Activated CD4-positive, alpha-beta memory T cell treated with anti-CD3 and anti-CD28 coated beads for 36 hours (primary cell): ENCODE results near the gene KRTAP4-11. TPM values are rescaled to one million over a fixed set of nuclear protein-coding genes. Genes with fewer than 3 reads are reported as not detected.

ENCODE experiments used
- CTCF ChIA-PET: fragments of 350-600 bp; sonication (Branson Sonifier 250); formaldehyde crosslinking; loops from one replicate; lab custom pipeline; 2021; ENCODE audit warnings: antibody characterized with exemption, inconsistent platforms; lab: Charles Lee
- POLR2A ChIA-PET: fragments of 350-600 bp; sonication (Branson Sonifier 250); formaldehyde crosslinking; loops from one replicate; lab custom pipeline; 2021; ENCODE audit warnings: antibody characterized with exemption; lab: Charles Lee
- DNase-seq: peaks from one replicate; pipeline ENCODE4 v3.0.0-alpha.2; 2020
- H3K27ac Mint-ChIP-seq: one replicate; pipeline ENCODE4 v1.8.0; 2021; ENCODE audit warnings: mixed read lengths
- H3K27me3 Mint-ChIP-seq: one replicate; pipeline ENCODE4 v1.8.0; 2021; ENCODE audit warnings: mixed read lengths
- H3K36me3 Mint-ChIP-seq: one replicate; pipeline ENCODE4 v1.8.0; 2021; ENCODE audit warnings: mixed read lengths
- H3K4me1 Mint-ChIP-seq: one replicate; pipeline ENCODE4 v1.8.0; 2021; ENCODE audit warnings: low read depth, mixed read lengths
- H3K4me3 Mint-ChIP-seq: one replicate; pipeline ENCODE4 v1.8.0; 2021; ENCODE audit warnings: mild to moderate bottlenecking, mixed read lengths
- H3K9me3 Mint-ChIP-seq: one replicate; pipeline ENCODE4 v1.8.0; 2021; ENCODE audit warnings: mixed read lengths
- intact Hi-C: fragments of 100-400 bp; cut with micrococcal nuclease; formaldehyde crosslinking; loops from one replicate; pipeline ENCODE4 v1.15.1; 2023
- total RNA-seq, 2 experiments: library from RNA; stranded (reverse); gene quantifications; one replicate each; pipeline ENCODE4 v1.2.3, GENCODE V29; 2021

KRTAP4-11 gene
- total RNA-seq, 2 experiments from 2014 or later = not detected

DNA sequence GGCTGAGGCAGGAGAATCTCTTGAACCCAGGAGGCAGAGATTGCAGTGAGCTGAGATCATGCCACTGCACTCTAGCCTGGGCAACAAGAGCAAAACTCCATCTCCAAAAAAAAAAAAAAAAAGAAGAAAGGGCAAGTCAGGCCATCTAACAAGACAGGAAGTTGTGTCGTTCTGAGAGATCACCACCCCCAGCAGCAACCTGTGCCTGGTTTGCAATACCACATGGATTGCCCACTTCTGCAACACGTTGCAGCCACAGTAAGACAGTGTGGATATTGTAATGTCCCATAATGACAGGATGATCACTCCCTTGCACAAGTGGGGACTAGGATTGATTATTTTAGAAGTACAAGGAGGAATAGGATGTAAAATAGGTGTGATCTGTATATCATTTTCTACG lies 49.1 kb downstream of the KRTAP4-11 start:
- POLR2A ChIA-PET = no interaction called here
- no peaks in the 10 kb centered on the region for H3K9me3 Mint-ChIP-seq
- H3K27ac Mint-ChIP-seq = no peak overlapping the region
- CTCF ChIA-PET = no interaction called here
- H3K27me3 Mint-ChIP-seq = peaks cover 4% of the 10 kb centered on the region
- no peaks in the 10 kb centered on the region for H3K36me3 Mint-ChIP-seq
- no peak overlapping the region for H3K4me3 Mint-ChIP-seq
- H3K4me1 Mint-ChIP-seq = no peaks in the 10 kb centered on the region
- intact Hi-C loops = no loop called here
- no peak for DNase-seq

DNA sequence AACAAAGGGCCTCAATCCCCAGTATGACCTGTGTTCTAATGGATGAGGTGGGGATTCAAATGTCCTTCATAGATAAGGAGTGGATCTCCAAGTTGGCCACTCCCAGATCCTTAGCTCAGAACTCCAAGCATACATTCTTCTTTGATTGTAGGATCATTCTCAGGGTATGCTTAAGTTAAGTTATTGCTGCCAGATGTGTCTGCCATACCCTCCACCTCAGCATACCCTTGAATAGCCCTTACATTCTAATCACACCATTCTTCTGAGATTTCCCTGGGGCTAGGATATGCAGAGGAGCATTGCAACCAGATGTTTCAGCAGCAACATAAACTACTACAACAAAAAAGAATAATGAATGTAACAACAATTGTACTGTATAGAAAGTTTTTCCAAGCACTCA lies 50.9 kb downstream of the KRTAP4-11 start:
- Mint-ChIP-seq H3K9me3 (no peaks in the 10 kb centered on the region), H3K4me3 (no peak overlapping the region), H3K27ac (no peak overlapping the region), H3K4me1 (no peaks in the 10 kb centered on the region), H3K36me3 (no peaks in the 10 kb centered on the region), H3K27me3 (no peaks in the 10 kb centered on the region)
- no peak for DNase-seq
- CTCF ChIA-PET = no interaction called here
- POLR2A ChIA-PET = no interaction called here
- intact Hi-C loops = no loop called here

Other genes starting within 250 kb of the KRTAP4-11 start
- gene KRT20, start 233.1 kb downstream of the KRTAP4-11 start, total RNA-seq = not detected
- gene KRT23, start 180.7 kb downstream of the KRTAP4-11 start, total RNA-seq = not detected
- gene KRT39, start 151.4 kb downstream of the KRTAP4-11 start, total RNA-seq = not detected
- gene KRT40, start 134.0 kb downstream of the KRTAP4-11 start, total RNA-seq = not detected
- not detected for gene KRTAP3-3, start 124.2 kb downstream of the KRTAP4-11 start, total RNA-seq
- gene KRTAP3-2, start 118.5 kb downstream of the KRTAP4-11 start, total RNA-seq = not detected
- not detected for gene KRTAP3-1, start 109.2 kb downstream of the KRTAP4-11 start, total RNA-seq
- gene KRTAP1-5, start 91.2 kb downstream of the KRTAP4-11 start, total RNA-seq = not detected
- gene KRTAP1-4, start 88.2 kb downstream of the KRTAP4-11 start, total RNA-seq = not detected
- not detected for gene KRTAP1-3, start 83.5 kb downstream of the KRTAP4-11 start, total RNA-seq
- gene KRTAP1-1, start 76.9 kb downstream of the KRTAP4-11 start, total RNA-seq = not detected
- not detected for gene KRTAP2-1, start 71.1 kb downstream of the KRTAP4-11 start, total RNA-seq
- gene KRTAP2-2, start 63.1 kb downstream of the KRTAP4-11 start, total RNA-seq = not detected
- gene KRTAP2-3, start 58.3 kb downstream of the KRTAP4-11 start, total RNA-seq = not detected
- gene KRTAP2-4, start 52.5 kb downstream of the KRTAP4-11 start, total RNA-seq = not detected
- gene KRTAP4-7, start 34.2 kb downstream of the KRTAP4-11 start, total RNA-seq = not detected
- gene KRTAP4-8, start 20.2 kb downstream of the KRTAP4-11 start, total RNA-seq = not detected
- gene KRTAP4-16, start 16.2 kb downstream of the KRTAP4-11 start, total RNA-seq = not detected
- not detected for gene KRTAP4-9, start 13.0 kb downstream of the KRTAP4-11 start, total RNA-seq
- not detected for gene KRTAP4-12, start 5.8 kb upstream of the KRTAP4-11 start, total RNA-seq
- not detected for gene KRTAP4-6, start 22.2 kb upstream of the KRTAP4-11 start, total RNA-seq
- gene KRTAP4-5, start 31.5 kb upstream of the KRTAP4-11 start, total RNA-seq = not detected
- gene KRTAP4-4, start 42.4 kb upstream of the KRTAP4-11 start, total RNA-seq = not detected
- gene KRTAP4-3, start 49.8 kb upstream of the KRTAP4-11 start, total RNA-seq = not detected
- gene KRTAP4-2, start 59.8 kb upstream of the KRTAP4-11 start, total RNA-seq = not detected
- gene KRTAP4-1, start 66.5 kb upstream of the KRTAP4-11 start, total RNA-seq = not detected
- gene KRTAP9-1, start 71.5 kb upstream of the KRTAP4-11 start, total RNA-seq = not detected
- not detected for gene KRTAP9-2, start 108.3 kb upstream of the KRTAP4-11 start, total RNA-seq
- not detected for gene KRTAP9-3, start 114.1 kb upstream of the KRTAP4-11 start, total RNA-seq
- gene KRTAP9-8, start 119.6 kb upstream of the KRTAP4-11 start, total RNA-seq = not detected
- not detected for gene KRTAP9-4, start 131.3 kb upstream of the KRTAP4-11 start, total RNA-seq
- gene KRTAP9-9, start 137.0 kb upstream of the KRTAP4-11 start, total RNA-seq = not detected
- not detected for gene KRTAP9-6, start 147.0 kb upstream of the KRTAP4-11 start, total RNA-seq
- gene KRTAP9-7, start 157.3 kb upstream of the KRTAP4-11 start, total RNA-seq = not detected
- not detected for gene KRTAP29-1, start 184.5 kb upstream of the KRTAP4-11 start, total RNA-seq
- gene KRTAP16-1, start 190.9 kb upstream of the KRTAP4-11 start, total RNA-seq = not detected
- not detected for gene KRTAP17-1, start 197.3 kb upstream of the KRTAP4-11 start, total RNA-seq
- gene KRT33A, start 232.5 kb upstream of the KRTAP4-11 start, total RNA-seq = not detected